Panc1 (cell line): ENCODE data around the gene SPATA13. TPM values are rescaled to one million over a fixed set of nuclear protein-coding genes. Genes with fewer than 3 reads are reported as not detected.

ENCODE experiments used
- ATAC-seq: fragments of 200-7000 bp; cut with Tn5 transposase; 2 replicates; pipeline ENCODE4 v1.9.1; 2020; ENCODE audit warnings: mild to moderate bottlenecking, moderate library complexity
- BruUV-seq: library from RNA; stranded (reverse); fragments of 400-500 nt; replicated peaks from 2 replicates; lab custom pipeline; 2021; lab: Mats Ljungman, UMichigan
- CTCF ChIA-PET: fragments of 300-600 bp; sonication (Branson Sonifier 250); formaldehyde crosslinking; loops from one replicate; lab custom pipeline; 2022; ENCODE audit warnings: antibody characterized with exemption; lab: Charles Lee
- POLR2A ChIA-PET: fragments of 300-600 bp; sonication (Branson Sonifier 250); formaldehyde crosslinking; loops from one replicate; lab custom pipeline; 2022; ENCODE audit warnings: antibody characterized with exemption; lab: Charles Lee
- DNase-seq: peaks from one replicate; pipeline ENCODE4 v3.0.0-alpha.2; 2010; ENCODE audit warnings: low read depth, low spot score
- H3K27ac ChIP-seq: 2 replicates; pipeline ENCODE4 v1.5.1; 2011; ENCODE audit warnings: mild to moderate bottlenecking, low read length, inconsistent platforms
- H3K27me3 ChIP-seq: fragments of 200-500 bp; sonication (Bioruptor generic); 2 replicates; pipeline ENCODE4 v1.6.0; 2014; ENCODE audit warnings: low read length, inconsistent platforms; ENCODE audit not compliant: control insufficient read depth, insufficient read depth
- H3K36me3 ChIP-seq: fragments of 200-500 bp; sonication (Bioruptor generic); 2 replicates; pipeline ENCODE4 v1.5.1; 2014; ENCODE audit warnings: inconsistent platforms, mild to moderate bottlenecking, low read length, moderate library complexity; ENCODE audit not compliant: control insufficient read depth, insufficient read depth
- H3K4me1 ChIP-seq: 2 replicates; pipeline ENCODE4 v1.5.1; 2011; ENCODE audit warnings: inconsistent platforms, mild to moderate bottlenecking, low read length, moderate library complexity; ENCODE audit not compliant: control insufficient read depth, insufficient read depth
- H3K4me3 ChIP-seq, 2 experiments: 2 replicates each; pipeline ENCODE4 v1.5.1; 2011 to 2012; ENCODE audit warnings: low read depth in 2 of 2, low read length in 2 of 2, mild to moderate bottlenecking in 2 of 2, inconsistent platforms in 1 of 2, moderate library complexity in 1 of 2
- H3K9me3 ChIP-seq: fragments of 200-500 bp; sonication (Bioruptor generic); 2 replicates; pipeline ENCODE4 v1.5.1; 2014; ENCODE audit warnings: low read depth, mild to moderate bottlenecking, inconsistent platforms, low read length, moderate library complexity; ENCODE audit not compliant: control insufficient read depth, insufficient read depth
- CTCF ChIP-seq: fragments of 450-650 bp; IDR thresholded peaks from 2 replicates; pipeline ENCODE4 v1.5.1; 2017; ENCODE audit warnings: mild to moderate bottlenecking
- POLR2AphosphoS5 ChIP-seq: IDR thresholded peaks from 2 replicates; pipeline ENCODE4 v1.6.1; 2012; ENCODE audit warnings: mild to moderate bottlenecking, low read depth, low read length, moderate library complexity
- REST ChIP-seq, 2 experiments: IDR thresholded peaks; 2 replicates each; pipeline ENCODE4 v1.6.1; 2011 to 2012; ENCODE audit warnings: low read depth in 2 of 2, control low read depth in 1 of 2, low read length in 1 of 2, mild to moderate bottlenecking in 1 of 2, moderate library complexity in 1 of 2; ENCODE audit not compliant: insufficient read depth in 1 of 2
- SIN3A ChIP-seq: IDR thresholded peaks from 2 replicates; pipeline ENCODE4 v1.6.1; 2012; ENCODE audit warnings: low read depth, mild to moderate bottlenecking, low read length, moderate library complexity, borderline replicate concordance; ENCODE audit not compliant: insufficient read depth
- TCF7L2 ChIP-seq: IDR thresholded peaks from 2 replicates; pipeline ENCODE4 v1.6.1; 2011; ENCODE audit warnings: mild to moderate bottlenecking, low read depth, low read length, inconsistent platforms
- in situ Hi-C: cut with HindIII; loops from 2 replicates; pipeline ENCODE4 v1.10.0; 2016; ENCODE audit warnings: low sequenced_read_pairs, low pct_unique_long_range_greater_than_20kb
- intact Hi-C: fragments of 100-400 bp; cut with micrococcal nuclease; formaldehyde crosslinking; loops from one replicate; pipeline ENCODE4 v1.10.0; 2022; ENCODE audit not compliant: unreplicated experiment
- total RNA-seq: library from RNA; stranded (reverse); gene quantifications from one replicate; pipeline ENCODE4 v1.2.1, GENCODE V29; 2021; ENCODE audit not compliant: unreplicated experiment

SPATA13 gene
- total RNA-seq, 1 experiment from 2014 or later = 7.9 TPM

GRCh38 chr13:24293746-24294145 is 133.2 kb downstream of the SPATA13 start:
- no peak overlapping the region for H3K27ac ChIP-seq
- no peak for DNase-seq
- in situ Hi-C loops = no loop called here
- no peaks in the 10 kb centered on the region for H3K27me3 ChIP-seq
- CTCF ChIA-PET = no interaction called here
- POLR2A ChIA-PET = no interaction called here
- TF ChIP-seq REST (IDR thresholded peaks at IDR 0.05; ENCODE audit: insufficient read depth in 1 of 2, low read depth in 2 of 2, low read length in 1 of 2) = no peak
- no peak for TF ChIP-seq CTCF
- TF ChIP-seq POLR2AphosphoS5 = no peak
- no peak for TF ChIP-seq SIN3A
- TF ChIP-seq TCF7L2 = no peak
- intact Hi-C loops = no loop called here
- H3K36me3 ChIP-seq = no peaks in the 10 kb centered on the region
- H3K4me1 ChIP-seq = no peaks in the 10 kb centered on the region
- H3K4me3 ChIP-seq = no peak overlapping the region
- no peaks in the 10 kb centered on the region for H3K9me3 ChIP-seq
- no TSS peak for BruUV-seq
- no peak for ATAC-seq

- H3K27me3 ChIP-seq = no peaks in the 10 kb centered on the region
- no peak for ATAC-seq
These were observed 139.1 kb downstream of the SPATA13 start for GRCh38 chr13:24299488-24300114.

More at GRCh38 chr13:24299488-24300114, 139.1 kb downstream of the SPATA13 start:
- Histone ChIP-seq H3K4me1 (no peaks in the 10 kb centered on the region), H3K27ac (no peak overlapping the region), H3K36me3 (no peaks in the 10 kb centered on the region), H3K4me3 (no peak overlapping the region), H3K9me3 (no peaks in the 10 kb centered on the region)
- BruUV-seq = no TSS peak
- no peak for DNase-seq
- CTCF ChIA-PET = no interaction called here
- in situ Hi-C loops (no loop called here), intact Hi-C loops (no loop called here)
- POLR2A ChIA-PET = no interaction called here
- TF ChIP-seq TCF7L2 = no peak
- TF ChIP-seq POLR2AphosphoS5 = no peak
- no peak for TF ChIP-seq SIN3A
- no peak for TF ChIP-seq REST (IDR thresholded peaks at IDR 0.05; ENCODE audit: insufficient read depth in 1 of 2, low read depth in 2 of 2, low read length in 1 of 2)
- TF ChIP-seq CTCF = no peak
